ENCODE results near the gene VAC14.
"Not testable (repeated sequence)": the region's sequence is repeated elsewhere in the genome, so short reads cannot be mapped to it uniquely, and the experiment has no call there.

The VAC14 gene

GRCh38 chr16:70649300-70649699, 151.7 kb downstream of the VAC14 start:
- TF ChIP-seq, protein P1, sequence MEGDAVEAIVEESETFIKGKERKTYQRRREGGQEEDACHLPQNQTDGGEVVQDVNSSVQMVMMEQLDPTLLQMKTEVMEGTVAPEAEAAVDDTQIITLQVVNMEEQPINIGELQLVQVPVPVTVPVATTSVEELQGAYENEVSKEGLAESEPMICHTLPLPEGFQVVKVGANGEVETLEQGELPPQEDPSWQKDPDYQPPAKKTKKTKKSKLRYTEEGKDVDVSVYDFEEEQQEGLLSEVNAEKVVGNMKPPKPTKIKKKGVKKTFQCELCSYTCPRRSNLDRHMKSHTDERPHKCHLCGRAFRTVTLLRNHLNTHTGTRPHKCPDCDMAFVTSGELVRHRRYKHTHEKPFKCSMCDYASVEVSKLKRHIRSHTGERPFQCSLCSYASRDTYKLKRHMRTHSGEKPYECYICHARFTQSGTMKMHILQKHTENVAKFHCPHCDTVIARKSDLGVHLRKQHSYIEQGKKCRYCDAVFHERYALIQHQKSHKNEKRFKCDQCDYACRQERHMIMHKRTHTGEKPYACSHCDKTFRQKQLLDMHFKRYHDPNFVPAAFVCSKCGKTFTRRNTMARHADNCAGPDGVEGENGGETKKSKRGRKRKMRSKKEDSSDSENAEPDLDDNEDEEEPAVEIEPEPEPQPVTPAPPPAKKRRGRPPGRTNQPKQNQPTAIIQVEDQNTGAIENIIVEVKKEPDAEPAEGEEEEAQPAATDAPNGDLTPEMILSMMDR (IDR thresholded peaks at IDR 0.05; ENCODE audit: insufficient read depth, low read length, poor library complexity, severe bottlenecking), result no peak
- Histone ChIP-seq H3K27me3 (replicated peaks; ENCODE audit: control insufficient read depth, insufficient read depth, low read length) (no peaks in the 10 kb centered on the region; the same call in 1 of the 2 replicates), H3K36me3 (ENCODE audit: control insufficient read depth, insufficient read depth, low read length) (no peaks in the 10 kb centered on the region), H3K4me3 (replicated peaks; ENCODE audit: low read depth, low read length) (no peak overlapping the region)
- DNase-seq (ENCODE audit: extremely low read depth, insufficient read length), result no peak

- Histone ChIP-seq H3K4me3 (replicated peaks; ENCODE audit: low read depth, low read length) (no peak overlapping the region), H3K36me3 (ENCODE audit: control insufficient read depth, insufficient read depth, low read length) (no peaks in the 10 kb centered on the region), H3K27me3 (replicated peaks; ENCODE audit: control insufficient read depth, insufficient read depth, low read length) (no peaks in the 10 kb centered on the region; the same call in 1 of the 2 replicates)
- TF ChIP-seq, protein P1 (IDR thresholded peaks at IDR 0.05; ENCODE audit: insufficient read depth, low read length, poor library complexity, severe bottlenecking), result no peak
- no peak for DNase-seq (ENCODE audit: extremely low read depth, insufficient read length)
These were observed 152.4 kb downstream of the VAC14 start for GRCh38 chr16:70648606-70649005.

GRCh38 chr16:70647441-70648359, 153.3 kb downstream of the VAC14 start:
- no peaks in the 10 kb centered on the region for H3K36me3 ChIP-seq (ENCODE audit: control insufficient read depth, insufficient read depth, low read length)
- TF ChIP-seq, protein P1 (IDR thresholded peaks at IDR 0.05; ENCODE audit: insufficient read depth, low read length, poor library complexity, severe bottlenecking), result no peak
- H3K4me3 ChIP-seq (replicated peaks; ENCODE audit: low read depth, low read length), result no peak overlapping the region
- no peaks in the 10 kb centered on the region; the same call in 1 of the 2 replicates for H3K27me3 ChIP-seq (replicated peaks; ENCODE audit: control insufficient read depth, insufficient read depth, low read length)
- DNase-seq (ENCODE audit: extremely low read depth, insufficient read length), result no peak

GRCh38 chr16:70646260-70647241, 154.4 kb downstream of the VAC14 start, which contains the start of gene IL34:
IL34 (plus strand) TSS chr16:70646559; CDS start chr16:70646948, 389 bp downstream.
- Histone ChIP-seq H3K36me3 (ENCODE audit: control insufficient read depth, insufficient read depth, low read length) (no peaks in the 10 kb centered on the region), H3K4me3 (replicated peaks; ENCODE audit: low read depth, low read length) (no peak within 1 kb of the TSS), H3K27me3 (replicated peaks; ENCODE audit: control insufficient read depth, insufficient read depth, low read length) (no peaks in the 10 kb centered on the region; the same call in 1 of the 2 replicates)
- TF ChIP-seq, protein P1 (IDR thresholded peaks at IDR 0.05; ENCODE audit: insufficient read depth, low read length, poor library complexity, severe bottlenecking), result no peak
- DNase-seq (ENCODE audit: extremely low read depth, insufficient read length), result no peak

- Histone ChIP-seq H3K27me3 (replicated peaks; ENCODE audit: control insufficient read depth, insufficient read depth, low read length) (no peaks in the 10 kb centered on the region), H3K4me3 (replicated peaks; ENCODE audit: low read depth, low read length) (no peak overlapping the region), H3K36me3 (ENCODE audit: control insufficient read depth, insufficient read depth, low read length) (no peaks in the 10 kb centered on the region)
- TF ChIP-seq, protein P1 (IDR thresholded peaks at IDR 0.05; ENCODE audit: insufficient read depth, low read length, poor library complexity, severe bottlenecking), result peak; percentile 15
- no peak for DNase-seq (ENCODE audit: extremely low read depth, insufficient read length)
These were observed 156.0 kb downstream of the VAC14 start for GRCh38 chr16:70644763-70645597.

DNA sequence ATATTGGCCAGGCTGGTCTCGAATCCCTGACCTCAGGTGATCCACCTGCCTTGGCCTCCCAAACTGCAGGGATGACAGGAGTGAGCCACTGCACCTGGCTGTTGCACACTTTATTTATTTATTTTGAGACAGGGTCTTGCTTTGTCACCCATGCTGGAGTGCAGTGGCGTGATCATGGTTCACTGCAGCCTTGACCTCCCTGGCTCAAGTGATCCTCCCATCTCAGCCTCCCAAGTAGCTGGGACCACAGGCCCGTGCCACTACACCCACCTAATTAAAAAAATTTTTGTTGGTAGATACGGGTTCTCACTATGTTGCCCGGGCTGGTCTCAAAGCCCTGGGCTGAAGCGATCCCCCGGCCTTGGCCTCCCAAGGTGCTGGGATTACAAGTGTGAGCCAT, 157.7 kb downstream of the VAC14 start:
- not testable (repeated sequence) for H3K27me3 ChIP-seq (replicated peaks; ENCODE audit: control insufficient read depth, insufficient read depth, low read length); H3K4me3 ChIP-seq (replicated peaks; ENCODE audit: low read depth, low read length); H3K36me3 ChIP-seq (ENCODE audit: control insufficient read depth, insufficient read depth, low read length); DNase-seq (ENCODE audit: extremely low read depth, insufficient read length)

All from GM06990 (cell line).